Renal pelvis (tissue), 4 donors: ENCODE data around the gene DAP3. TPM values are rescaled to one million over a fixed set of nuclear protein-coding genes. Genes with fewer than 3 reads are reported as not detected.
"Not testable (repeated sequence)": the region's sequence is repeated elsewhere in the genome, so short reads cannot be mapped to it uniquely, and the experiment has no call there.

ENCODE experiments used
- DNase-seq: peaks from one replicate; pipeline ENCODE4 v3.0.0-alpha.2; 2013
- polyA plus RNA-seq, 3 donors: library from polyadenylated mRNA; unstranded; fragments of 120-200 nt; gene quantifications; one replicate each; pipeline ENCODE4 v1.2.1, GENCODE V29; 2013; ENCODE audit not compliant: insufficient read length in 3 of 3

DAP3 gene
- polyA plus RNA-seq, 3 donors: 109 to 139 (median 119) TPM

- no peak for DNase-seq
Measured at GRCh38 chr1:155706139-155706538, 17.2 kb downstream of the DAP3 start.

GRCh38 chr1:155709391-155709790 lies 20.5 kb downstream of the DAP3 start:
- no peak for DNase-seq

GRCh38 chr1:155711457-155711856 lies 22.6 kb downstream of the DAP3 start:
- DNase-seq: not testable (repeated sequence)

GRCh38 chr1:155712636-155713035 lies 23.7 kb downstream of the DAP3 start:
- not testable (repeated sequence) for DNase-seq

- DNase-seq: no peak
Measured at GRCh38 chr1:155713075-155713474, 24.2 kb downstream of the DAP3 start.

GRCh38 chr1:155715056-155715455 lies 26.2 kb downstream of the DAP3 start:
- DNase-seq: not testable (repeated sequence)

- DNase-seq: no peak
Measured at GRCh38 chr1:155715777-155716176, 26.9 kb downstream of the DAP3 start.

GRCh38 chr1:155717041-155717440 lies 28.1 kb downstream of the DAP3 start:
- no peak for DNase-seq

- DNase-seq: not testable (repeated sequence)
Measured at GRCh38 chr1:155718524-155719115, 29.7 kb downstream of the DAP3 start.

- DNase-seq: no peak
Measured at GRCh38 chr1:155719703-155720102, 30.8 kb downstream of the DAP3 start.

- no peak for DNase-seq
Measured at GRCh38 chr1:155725142-155725541, 36.3 kb downstream of the DAP3 start.

- peak; percentile 57 for DNase-seq
Measured at GRCh38 chr1:155729031-155729898, 40.4 kb downstream of the DAP3 start.

GRCh38 chr1:155740995-155741394 lies 52.1 kb downstream of the DAP3 start:
- DNase-seq: no peak

- DNase-seq: no peak
Measured at GRCh38 chr1:155741908-155742307, 53.0 kb downstream of the DAP3 start.

GRCh38 chr1:155744711-155745283 lies 55.9 kb downstream of the DAP3 start:
- no peak for DNase-seq

GRCh38 chr1:155745284-155746228 lies 56.7 kb downstream of the DAP3 start:
- DNase-seq: peak; percentile 94

GRCh38 chr1:155747586-155747985 lies 58.7 kb downstream of the DAP3 start:
- not testable (repeated sequence) for DNase-seq

- DNase-seq: not testable (repeated sequence)
Measured at GRCh38 chr1:155748141-155748540, 59.2 kb downstream of the DAP3 start.

- DNase-seq: not testable (repeated sequence)
Measured at GRCh38 chr1:155759017-155759416, 70.1 kb downstream of the DAP3 start.

- no peak for DNase-seq
Measured at GRCh38 chr1:155759966-155760630, 71.2 kb downstream of the DAP3 start.
